Measurements from ENCODE around the gene ATXN10.

Gene ATXN10

DNA sequence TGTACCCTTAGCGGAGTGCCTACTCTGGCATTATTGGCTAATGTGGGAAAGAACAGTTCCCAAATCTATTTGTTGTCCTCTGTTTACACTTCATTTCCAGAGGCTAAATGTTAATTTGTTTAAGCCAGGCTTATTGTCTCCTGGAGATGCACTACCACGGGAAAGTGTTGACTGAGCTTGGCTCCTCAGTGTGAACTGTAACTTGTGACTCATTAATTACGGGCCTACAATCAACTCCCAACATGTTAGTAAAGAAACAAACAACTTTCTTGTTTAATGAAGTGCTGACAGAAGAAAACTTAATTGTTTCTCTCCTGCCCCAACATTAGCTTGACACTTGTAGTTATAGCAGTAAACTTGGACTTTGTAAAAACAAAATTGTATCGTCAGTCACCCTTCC is 130.4 kb downstream of the ATXN10 start:
- Histone ChIP-seq H3K36me3 (ENCODE audit: insufficient read depth, low read length) (no peaks in the 10 kb centered on the region), H3K9me3 (ENCODE audit: low read length) (no peaks in the 10 kb centered on the region), H3K27ac (ENCODE audit: low read depth, low read length) (peak overlapping the region; percentile 12)

DNA sequence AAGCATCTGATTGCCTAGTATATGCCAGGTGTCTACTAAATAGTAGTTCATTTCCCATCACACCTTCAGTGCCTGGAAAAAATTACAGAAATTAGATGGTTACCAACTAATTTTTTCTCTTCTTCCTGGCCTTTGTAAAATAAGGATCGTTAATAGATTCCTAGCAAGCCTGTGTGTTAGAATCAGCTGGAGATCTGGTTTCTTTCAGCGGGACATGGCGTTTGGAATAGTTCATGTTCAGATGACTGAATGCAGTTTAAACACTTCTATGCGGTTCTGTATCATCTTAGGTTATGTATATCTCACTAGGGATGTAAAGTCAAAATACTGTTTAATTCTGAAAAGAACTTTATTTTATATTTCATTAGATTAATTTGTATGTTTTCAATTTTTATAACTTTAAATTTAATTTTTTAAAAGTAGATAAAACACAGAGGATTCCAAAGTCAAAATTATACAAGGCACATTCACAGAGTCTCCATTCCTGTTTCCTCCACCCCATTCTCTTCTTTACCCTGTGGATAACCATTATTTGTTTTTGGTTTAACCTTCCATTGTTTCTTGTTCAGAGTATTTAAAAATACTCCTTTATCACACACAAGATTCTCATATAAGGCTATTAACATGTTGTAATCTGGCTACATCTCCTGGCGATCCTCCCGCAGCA is 132.8 kb downstream of the ATXN10 start:
- Histone ChIP-seq H3K4me3 (ENCODE audit: low read depth in 1 of 2, low read length in 2 of 2) (no peak overlapping the region), H3K36me3 (ENCODE audit: insufficient read depth, low read length) (no peaks in the 10 kb centered on the region), H3K4me1 (ENCODE audit: insufficient read depth, low read length) (peaks cover 10% of the 10 kb centered on the region), H3K9me3 (ENCODE audit: low read length) (no peaks in the 10 kb centered on the region), H3K27me3 (ENCODE audit: control insufficient read depth in 1 of 2, insufficient read depth in 2 of 2, low read length in 2 of 2) (no peaks in the 10 kb centered on the region), H3K27ac (ENCODE audit: low read depth, low read length) (peak overlapping the region; percentile 4), H3K9ac (ENCODE audit: low read length) (no peak overlapping the region)

More for the DNA sequence above, 130.4 kb downstream of the ATXN10 start:
- Histone ChIP-seq H3K27me3 (ENCODE audit: control insufficient read depth in 1 of 2, insufficient read depth in 2 of 2, low read length in 2 of 2) (no peaks in the 10 kb centered on the region), H3K9ac (ENCODE audit: low read length) (no peak overlapping the region), H3K4me1 (ENCODE audit: insufficient read depth, low read length) (peaks cover 16% of the 10 kb centered on the region), H3K4me3 (ENCODE audit: low read depth in 1 of 2, low read length in 2 of 2) (no peak overlapping the region)

DNA sequence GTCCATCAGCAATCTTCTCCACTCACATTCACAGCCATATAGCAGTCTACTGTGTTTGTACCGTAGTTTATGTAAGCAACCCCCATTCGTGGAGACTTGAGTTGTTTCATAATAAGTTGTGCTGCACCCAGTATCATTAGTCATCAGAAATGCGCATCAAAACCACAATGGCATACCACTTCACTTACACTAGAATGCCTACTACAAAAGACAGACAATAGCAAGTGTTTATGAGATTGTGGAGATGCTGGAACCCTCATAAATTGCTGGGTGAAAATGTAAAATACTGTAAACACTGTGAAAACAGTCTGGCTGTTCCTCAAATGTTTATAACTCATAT is 133.3 kb downstream of the ATXN10 start:
- H3K9me3 ChIP-seq (ENCODE audit: low read length) = no peaks in the 10 kb centered on the region
- H3K36me3 ChIP-seq (ENCODE audit: insufficient read depth, low read length) = no peaks in the 10 kb centered on the region
- no peak overlapping the region for H3K9ac ChIP-seq (ENCODE audit: low read length)
- no peak overlapping the region for H3K4me3 ChIP-seq (ENCODE audit: low read depth in 1 of 2, low read length in 2 of 2)
- H3K4me1 ChIP-seq (ENCODE audit: insufficient read depth, low read length) = peaks cover 10% of the 10 kb centered on the region
- no peaks in the 10 kb centered on the region for H3K27me3 ChIP-seq (ENCODE audit: control insufficient read depth in 1 of 2, insufficient read depth in 2 of 2, low read length in 2 of 2)
- H3K27ac ChIP-seq (ENCODE audit: low read depth, low read length) = no peak overlapping the region

DNA sequence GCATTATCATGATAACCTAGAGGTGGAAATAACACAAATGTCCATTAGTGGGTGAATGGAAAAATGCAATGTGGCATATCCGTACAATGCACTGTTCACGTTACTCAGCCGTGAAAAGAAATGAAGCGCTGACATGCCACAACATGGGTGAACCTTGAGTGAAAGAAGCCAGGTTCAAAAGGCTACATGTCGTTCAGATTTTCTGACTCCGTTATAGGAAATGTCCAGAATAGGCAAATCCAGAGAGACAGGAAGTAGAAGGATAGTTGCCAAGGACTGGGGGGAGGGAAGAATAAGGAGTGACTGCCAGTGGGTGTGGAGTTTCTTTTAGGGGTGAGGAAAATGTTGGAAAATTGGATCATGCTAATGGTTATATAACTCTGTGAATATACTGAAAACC is 133.8 kb downstream of the ATXN10 start:
- no peaks in the 10 kb centered on the region for H3K36me3 ChIP-seq (ENCODE audit: insufficient read depth, low read length)
- H3K4me1 ChIP-seq (ENCODE audit: insufficient read depth, low read length) = peaks cover 10% of the 10 kb centered on the region
- no peak overlapping the region for H3K4me3 ChIP-seq (ENCODE audit: low read depth in 1 of 2, low read length in 2 of 2)
- H3K27ac ChIP-seq (ENCODE audit: low read depth, low read length) = no peak overlapping the region
- H3K9ac ChIP-seq (ENCODE audit: low read length) = no peak overlapping the region
- no peaks in the 10 kb centered on the region for H3K27me3 ChIP-seq (ENCODE audit: control insufficient read depth in 1 of 2, insufficient read depth in 2 of 2, low read length in 2 of 2)
- no peaks in the 10 kb centered on the region for H3K9me3 ChIP-seq (ENCODE audit: low read length)

DNA sequence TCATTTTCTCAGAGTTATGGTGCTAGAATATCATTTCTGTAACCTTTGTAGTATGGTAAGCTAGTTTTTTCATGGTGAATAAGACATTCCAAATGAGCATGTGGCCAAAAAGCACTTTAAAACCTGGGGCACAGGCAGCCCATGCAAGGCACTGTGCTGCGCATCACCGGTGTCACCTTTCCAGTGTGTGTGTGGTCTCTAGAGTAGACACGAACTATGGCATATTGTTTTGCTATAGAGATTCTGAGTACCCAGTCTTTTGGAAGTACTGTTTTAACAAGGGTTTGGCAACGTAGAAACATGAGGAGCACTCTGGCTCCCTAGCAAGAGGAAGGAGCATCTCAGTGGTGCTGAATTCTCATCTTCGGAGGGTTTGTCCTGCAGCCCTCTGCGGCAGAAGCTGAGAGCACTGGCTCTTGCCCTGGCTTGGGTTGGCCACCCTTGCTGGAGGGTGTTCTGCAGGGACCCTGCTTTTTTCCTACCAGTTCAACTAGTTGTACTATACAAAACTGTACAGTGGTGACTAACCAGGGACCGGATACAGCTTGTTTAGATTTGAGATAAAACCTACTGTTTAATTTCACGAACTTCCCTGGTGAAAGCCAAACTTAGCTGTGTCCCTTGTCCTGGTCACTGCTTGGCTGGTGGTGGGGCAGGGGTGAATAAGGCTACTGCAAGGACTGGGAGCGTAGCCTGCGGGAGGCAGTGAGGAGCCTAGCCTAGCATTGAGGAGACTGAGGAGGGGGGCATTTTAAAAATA is 135.7 kb downstream of the ATXN10 start:
- Histone ChIP-seq H3K9ac (ENCODE audit: low read length) (no peak overlapping the region), H3K4me1 (ENCODE audit: insufficient read depth, low read length) (peaks cover 10% of the 10 kb centered on the region), H3K27ac (ENCODE audit: low read depth, low read length) (no peak overlapping the region), H3K36me3 (ENCODE audit: insufficient read depth, low read length) (no peaks in the 10 kb centered on the region), H3K9me3 (ENCODE audit: low read length) (no peaks in the 10 kb centered on the region), H3K4me3 (ENCODE audit: low read depth in 1 of 2, low read length in 2 of 2) (no peak overlapping the region), H3K27me3 (ENCODE audit: control insufficient read depth in 1 of 2, insufficient read depth in 2 of 2, low read length in 2 of 2) (no peaks in the 10 kb centered on the region)

DNA sequence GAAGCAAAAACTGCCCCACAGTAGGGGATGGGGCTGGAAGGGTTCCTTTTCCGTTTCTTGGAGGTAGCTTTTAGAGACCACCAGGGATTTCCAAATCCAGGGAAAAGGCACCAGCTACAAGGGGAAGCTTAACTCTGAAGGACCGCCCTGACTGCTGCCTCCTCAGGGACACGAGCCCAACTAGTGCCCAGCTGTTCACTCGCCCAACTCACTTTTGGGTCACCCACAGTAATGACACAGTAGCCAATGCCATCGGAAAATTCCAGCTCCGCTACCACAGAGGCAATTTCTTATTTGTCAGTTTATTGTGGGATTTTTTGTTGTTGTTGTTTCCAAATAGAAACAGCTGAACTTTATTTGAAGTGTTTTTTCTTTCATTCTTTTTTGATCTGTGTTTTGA is 141.3 kb downstream of the ATXN10 start:
- Histone ChIP-seq H3K36me3 (ENCODE audit: insufficient read depth, low read length) (peaks cover 15% of the 10 kb centered on the region), H3K4me1 (ENCODE audit: insufficient read depth, low read length) (peaks cover 4% of the 10 kb centered on the region), H3K27me3 (ENCODE audit: control insufficient read depth in 1 of 2, insufficient read depth in 2 of 2, low read length in 2 of 2) (no peaks in the 10 kb centered on the region), H3K4me3 (ENCODE audit: low read depth in 1 of 2, low read length in 2 of 2) (no peak overlapping the region), H3K9me3 (ENCODE audit: low read length) (no peaks in the 10 kb centered on the region), H3K9ac (ENCODE audit: low read length) (no peak overlapping the region), H3K27ac (ENCODE audit: low read depth, low read length) (no peak overlapping the region)

DNA sequence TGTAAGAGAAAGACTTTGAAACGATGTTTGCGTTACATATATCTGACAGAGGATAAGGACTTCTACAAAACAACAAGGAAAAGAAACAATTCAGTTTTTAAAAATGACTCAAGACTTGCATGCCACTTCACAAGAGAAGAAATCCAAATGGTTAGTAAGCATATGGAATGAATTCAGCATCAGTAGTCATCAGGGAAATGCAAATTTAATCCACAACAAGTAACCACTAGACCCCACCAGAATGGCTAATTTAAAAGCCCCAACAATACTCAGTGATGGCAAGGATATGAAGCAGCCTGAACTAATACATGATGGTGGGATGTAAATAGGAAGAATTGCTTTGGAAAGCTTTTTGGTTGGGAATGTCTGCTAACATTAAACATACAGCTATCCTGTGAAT is 142.6 kb downstream of the ATXN10 start:
- Histone ChIP-seq H3K27ac (ENCODE audit: low read depth, low read length) (no peak overlapping the region), H3K9me3 (ENCODE audit: low read length) (no peaks in the 10 kb centered on the region), H3K9ac (ENCODE audit: low read length) (no peak overlapping the region), H3K4me1 (ENCODE audit: insufficient read depth, low read length) (peaks cover 13% of the 10 kb centered on the region), H3K36me3 (ENCODE audit: insufficient read depth, low read length) (peaks cover 15% of the 10 kb centered on the region), H3K27me3 (ENCODE audit: control insufficient read depth in 1 of 2, insufficient read depth in 2 of 2, low read length in 2 of 2) (no peaks in the 10 kb centered on the region), H3K4me3 (ENCODE audit: low read depth in 1 of 2, low read length in 2 of 2) (no peak overlapping the region)

DNA sequence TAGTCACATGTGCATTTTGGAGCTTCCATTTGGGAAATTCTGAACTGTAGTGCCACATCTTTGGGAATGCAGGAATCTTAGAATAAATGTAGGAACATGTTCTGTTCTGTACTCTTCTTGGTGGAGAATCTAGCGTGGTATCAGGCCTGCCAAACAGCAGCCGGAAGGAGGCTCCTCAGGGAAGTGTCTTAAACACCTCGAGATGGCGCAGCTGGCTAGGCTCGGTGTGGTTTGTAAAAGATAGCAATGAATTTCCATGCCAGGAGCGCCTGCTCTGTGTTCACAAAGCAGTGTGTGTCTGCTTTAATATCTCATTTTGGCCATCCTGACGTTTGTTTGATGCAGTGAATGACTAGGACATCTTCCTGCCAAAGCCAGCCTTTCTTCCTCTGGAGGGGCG is 145.1 kb downstream of the ATXN10 start:
- Histone ChIP-seq H3K4me1 (ENCODE audit: insufficient read depth, low read length) (peaks cover 19% of the 10 kb centered on the region), H3K27me3 (ENCODE audit: control insufficient read depth in 1 of 2, insufficient read depth in 2 of 2, low read length in 2 of 2) (no peaks in the 10 kb centered on the region), H3K36me3 (ENCODE audit: insufficient read depth, low read length) (peaks cover 15% of the 10 kb centered on the region), H3K4me3 (ENCODE audit: low read depth in 1 of 2, low read length in 2 of 2) (no peak overlapping the region), H3K9me3 (ENCODE audit: low read length) (no peaks in the 10 kb centered on the region), H3K27ac (ENCODE audit: low read depth, low read length) (no peak overlapping the region), H3K9ac (ENCODE audit: low read length) (no peak overlapping the region)

DNA sequence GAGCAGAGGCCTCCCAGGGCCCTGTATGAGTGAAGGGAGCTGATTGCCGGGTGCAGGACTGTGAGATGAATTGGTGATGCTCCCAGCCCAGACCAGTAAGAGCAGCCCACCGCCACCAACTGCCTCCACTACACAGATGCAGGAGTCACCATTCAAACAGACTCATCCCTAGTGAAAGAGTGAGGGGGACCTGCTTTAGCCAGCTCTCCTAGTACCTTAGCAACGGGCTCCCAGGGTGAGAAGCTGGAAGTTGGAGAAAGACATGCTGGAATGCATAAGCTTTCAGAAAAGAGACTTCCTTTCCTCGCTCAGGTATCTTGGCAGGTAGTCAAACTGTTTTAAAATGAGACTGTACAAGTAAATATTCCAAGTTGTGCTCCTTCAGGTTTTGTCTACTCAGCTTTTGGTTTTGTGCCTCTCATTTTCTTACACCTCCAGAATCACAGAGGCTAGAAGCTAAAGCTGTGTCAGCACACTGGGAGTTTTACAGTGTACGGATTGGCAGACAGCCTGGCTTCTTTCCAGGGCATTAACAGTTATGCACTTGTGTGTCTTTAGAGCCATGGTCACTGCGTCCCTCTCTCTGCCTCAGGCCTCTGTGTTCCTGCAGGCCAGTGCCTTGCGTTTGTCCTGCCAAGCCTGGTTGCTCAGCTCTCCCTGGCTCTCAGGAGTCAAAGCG is 146.2 kb downstream of the ATXN10 start:
- Histone ChIP-seq H3K4me1 (ENCODE audit: insufficient read depth, low read length) (peaks cover 19% of the 10 kb centered on the region), H3K9me3 (ENCODE audit: low read length) (no peaks in the 10 kb centered on the region), H3K36me3 (ENCODE audit: insufficient read depth, low read length) (peaks cover 15% of the 10 kb centered on the region), H3K4me3 (ENCODE audit: low read depth in 1 of 2, low read length in 2 of 2) (no peak overlapping the region), H3K9ac (ENCODE audit: low read length) (no peak overlapping the region), H3K27me3 (ENCODE audit: control insufficient read depth in 1 of 2, insufficient read depth in 2 of 2, low read length in 2 of 2) (no peaks in the 10 kb centered on the region), H3K27ac (ENCODE audit: low read depth, low read length) (peak overlapping the region; percentile 58)

DNA sequence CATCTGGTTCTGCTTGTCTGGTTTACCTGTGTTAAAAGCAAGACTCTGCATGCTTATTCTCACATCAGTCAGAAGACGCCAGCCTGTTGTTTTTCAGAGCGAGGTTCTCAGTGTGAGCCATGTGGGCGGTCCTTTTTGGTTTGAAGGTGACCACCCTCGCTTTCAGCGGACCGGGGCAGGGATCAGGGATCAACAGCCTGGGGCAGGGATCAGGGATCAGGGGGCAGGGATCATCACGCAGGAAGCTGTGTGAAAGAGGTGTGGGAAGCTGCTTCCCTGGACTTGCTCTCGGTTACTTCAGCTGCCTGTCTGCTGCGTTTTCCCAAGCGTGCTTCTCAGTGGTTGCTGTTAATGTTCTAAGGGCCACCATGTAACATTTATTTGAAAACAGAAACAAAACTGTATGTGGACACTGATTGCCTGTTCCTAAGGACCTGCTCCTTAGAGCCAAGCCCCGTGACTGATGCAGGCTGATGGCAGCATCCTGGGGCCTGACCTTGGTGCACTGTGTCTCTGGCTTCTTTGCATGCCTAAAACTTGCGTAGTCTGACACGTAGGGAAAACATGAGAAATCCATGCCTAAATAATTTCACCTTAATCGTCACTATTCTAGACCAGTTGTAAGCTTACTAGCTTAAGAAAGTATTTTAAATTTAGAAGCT is 146.9 kb downstream of the ATXN10 start:
- no peak overlapping the region for H3K9ac ChIP-seq (ENCODE audit: low read length)
- peaks cover 15% of the 10 kb centered on the region for H3K36me3 ChIP-seq (ENCODE audit: insufficient read depth, low read length)
- no peak overlapping the region for H3K4me3 ChIP-seq (ENCODE audit: low read depth in 1 of 2, low read length in 2 of 2)
- H3K27ac ChIP-seq (ENCODE audit: low read depth, low read length) = peak overlapping the region; percentile 58
- peaks cover 19% of the 10 kb centered on the region for H3K4me1 ChIP-seq (ENCODE audit: insufficient read depth, low read length)
- no peaks in the 10 kb centered on the region for H3K27me3 ChIP-seq (ENCODE audit: control insufficient read depth in 1 of 2, insufficient read depth in 2 of 2, low read length in 2 of 2)
- no peaks in the 10 kb centered on the region for H3K9me3 ChIP-seq (ENCODE audit: low read length)

DNA sequence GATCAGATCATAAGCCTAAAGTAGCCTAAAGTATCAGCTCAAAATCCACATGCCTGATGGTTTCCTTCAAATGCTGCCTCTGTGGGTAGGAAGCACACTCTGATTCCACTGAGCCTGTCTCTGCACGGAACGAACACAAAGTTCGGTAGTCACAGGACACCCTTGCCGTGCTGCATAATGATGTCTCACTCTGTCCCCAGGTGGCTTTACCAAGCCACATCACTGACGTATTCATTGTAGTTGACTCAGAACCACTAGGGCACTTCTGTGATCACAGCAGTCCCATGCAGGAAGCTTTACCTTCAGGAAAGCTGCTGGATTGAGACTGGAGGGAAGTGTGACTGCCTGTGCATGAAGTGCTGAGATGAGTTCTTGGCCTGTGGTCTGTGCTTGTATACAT is 147.7 kb downstream of the ATXN10 start:
- Histone ChIP-seq H3K9ac (ENCODE audit: low read length) (no peak overlapping the region), H3K4me3 (ENCODE audit: low read depth in 1 of 2, low read length in 2 of 2) (no peak overlapping the region), H3K4me1 (ENCODE audit: insufficient read depth, low read length) (peaks cover 19% of the 10 kb centered on the region), H3K36me3 (ENCODE audit: insufficient read depth, low read length) (peaks cover 10% of the 10 kb centered on the region), H3K27me3 (ENCODE audit: control insufficient read depth in 1 of 2, insufficient read depth in 2 of 2, low read length in 2 of 2) (no peaks in the 10 kb centered on the region), H3K9me3 (ENCODE audit: low read length) (no peaks in the 10 kb centered on the region), H3K27ac (ENCODE audit: low read depth, low read length) (no peak overlapping the region)
